HG03064 (cell line): Measurements from ENCODE around the gene DYNLT3.

Experiments
- ATAC-seq: cut with Tn5 transposase; IDR thresholded peaks from one replicate; pipeline ENCODE4 v1.9.1; 2021; ENCODE audit warnings: low read depth; ENCODE audit not compliant: unreplicated experiment

Gene DYNLT3

GRCh38 chrX:37846934-37847732 lies at the start of gene DYNLT3:
DYNLT3 (minus strand) TSS chrX:37847571; CDS start chrX:37847510, 61 bp downstream.
- ATAC-seq, result peak; percentile 98

- ATAC-seq, result no peak
These were observed 49.1 kb upstream of the DYNLT3 start for GRCh38 chrX:37896511-37896890.

GRCh38 chrX:37895795-37896510 lies 48.6 kb upstream of the DYNLT3 start:
- ATAC-seq, result no peak

- no peak for ATAC-seq
These were observed 47.4 kb upstream of the DYNLT3 start for GRCh38 chrX:37894725-37895124.

- ATAC-seq, result no peak
These were observed 40.6 kb upstream of the DYNLT3 start for GRCh38 chrX:37888010-37888409.

- ATAC-seq, result no peak
These were observed 40.0 kb upstream of the DYNLT3 start for GRCh38 chrX:37887347-37887746.

- no peak for ATAC-seq
These were observed 35.8 kb upstream of the DYNLT3 start for GRCh38 chrX:37883196-37883595.

GRCh38 chrX:37879692-37880091 lies 32.3 kb upstream of the DYNLT3 start:
- ATAC-seq, result no peak

GRCh38 chrX:37876716-37877115 lies 29.3 kb upstream of the DYNLT3 start:
- ATAC-seq, result no peak

GRCh38 chrX:37875675-37876074 lies 28.3 kb upstream of the DYNLT3 start:
- ATAC-seq, result no peak

GRCh38 chrX:37873220-37873619 lies 25.8 kb upstream of the DYNLT3 start:
- ATAC-seq, result no peak

- no peak for ATAC-seq
These were observed 24.9 kb upstream of the DYNLT3 start for GRCh38 chrX:37872303-37872655.

- no peak for ATAC-seq
These were observed 24.4 kb upstream of the DYNLT3 start for GRCh38 chrX:37871626-37872302.

- no peak for ATAC-seq
These were observed 20.3 kb upstream of the DYNLT3 start for GRCh38 chrX:37867536-37868153.

- no peak for ATAC-seq
These were observed 16.4 kb upstream of the DYNLT3 start for GRCh38 chrX:37863728-37864127.

- ATAC-seq, result no peak
These were observed 15.5 kb upstream of the DYNLT3 start for GRCh38 chrX:37862851-37863250.

- no peak for ATAC-seq
These were observed 13.3 kb upstream of the DYNLT3 start for GRCh38 chrX:37860721-37861120.

GRCh38 chrX:37854748-37855147 lies 7.4 kb upstream of the DYNLT3 start:
- ATAC-seq, result no peak

- ATAC-seq, result no peak
These were observed 6.8 kb upstream of the DYNLT3 start for GRCh38 chrX:37854148-37854547.

GRCh38 chrX:37847733-37848197 lies 394 bp upstream of the DYNLT3 start:
- peak; percentile 8 for ATAC-seq

- no peak for ATAC-seq
These were observed 825 bp downstream of the DYNLT3 start for GRCh38 chrX:37846558-37846933.
